Measurements from ENCODE around the gene ARHGAP15. TPM values are rescaled to one million over a fixed set of nuclear protein-coding genes. Genes with fewer than 3 reads are reported as not detected.

Gene ARHGAP15
- total and polyA plus RNA-seq, 4 experiments from 2014 or later, result 218 to 524 (median 365) TPM

DNA sequence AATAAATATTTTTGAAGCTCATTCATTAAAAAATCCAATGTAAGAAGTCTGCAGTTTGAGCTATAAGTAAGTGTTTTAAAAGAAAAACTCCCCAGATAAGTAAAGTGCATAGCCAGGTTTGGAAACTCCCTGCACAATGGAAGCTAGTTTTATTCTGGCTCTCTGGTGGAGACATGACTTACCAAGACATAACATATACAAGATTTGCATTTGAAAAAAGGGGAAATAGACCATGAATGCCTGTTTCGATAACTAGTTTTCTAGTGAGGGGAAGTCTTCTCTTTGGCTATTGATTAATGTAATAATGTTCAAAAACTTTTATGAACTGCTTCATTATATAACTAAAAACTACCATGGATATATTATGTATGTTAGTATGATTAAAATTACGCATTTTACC is 435.2 kb downstream of the ARHGAP15 start:
- Histone ChIP-seq H3K4me1 (ENCODE audit: insufficient read depth, low read length) (no peaks in the 10 kb centered on the region), H3K4me3 (ENCODE audit: low read length in 2 of 2) (no peak overlapping the region), H3K9me3 (ENCODE audit: control insufficient read depth in 1 of 2, low read length in 2 of 2) (no peaks in the 10 kb centered on the region), H3K27ac (ENCODE audit: low read depth, low read length) (no peak overlapping the region), H3K36me3 (ENCODE audit: insufficient read depth, low read length) (peaks cover 26% of the 10 kb centered on the region), H3K27me3 (ENCODE audit: insufficient read depth, low read length) (no peaks in the 10 kb centered on the region)
- ChIA-PET CTCF (ENCODE audit: partially characterized antibody) (interaction anchor here (1.2 kb wide), 1 partner anchor 12 kb away, joined by 3 read pairs; no protein-coding TSS in a partner anchor), POLR2A (ENCODE audit: partially characterized antibody) (no interaction called here)
- no peak for DNase-seq
- Mint-ChIP-seq H3K4me3 (no peak overlapping the region), H3K36me3 (peaks cover 72 to 80% of the 10 kb centered on the region in 2 donors), H3K9me3 (peaks cover 0 to 3% (median 1%) of the 10 kb centered on the region in 8 donors), H3K27ac (no peak overlapping the region), H3K27me3 (no peaks in the 10 kb centered on the region), H3K4me1 (peaks cover 7 to 22% (median 12%) of the 10 kb centered on the region in 4 donors)
- intact Hi-C loops (cut with micrococcal nuclease), result no loop called here

DNA sequence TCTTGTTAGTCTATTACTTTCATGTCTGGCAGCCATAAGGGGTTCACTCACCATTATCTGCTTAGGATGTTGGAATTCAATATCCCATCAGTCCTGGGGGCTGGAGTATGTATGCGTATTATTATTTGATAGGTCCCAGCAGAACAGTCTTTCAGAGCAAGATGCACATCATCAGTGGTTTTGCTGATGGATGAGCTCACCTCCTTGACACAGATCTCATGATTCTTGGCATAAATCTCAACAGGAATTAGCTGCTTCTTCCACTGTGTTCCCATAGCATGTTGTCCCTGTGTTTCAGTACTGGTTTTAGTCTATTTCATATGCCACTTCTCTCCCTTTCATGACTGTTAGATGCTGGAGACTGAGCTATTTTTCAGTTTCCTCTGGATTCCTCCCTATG is 442.5 kb downstream of the ARHGAP15 start:
- H3K36me3 ChIP-seq (ENCODE audit: insufficient read depth, low read length), result peaks cover 5% of the 10 kb centered on the region
- no peaks in the 10 kb centered on the region for H3K27me3 ChIP-seq (ENCODE audit: insufficient read depth, low read length)
- CTCF ChIA-PET (ENCODE audit: partially characterized antibody), result no interaction called here
- Mint-ChIP-seq H3K4me3 (peak overlapping the region in 1 of 8 donors; percentile 17), H3K27ac (peak overlapping the region; percentile 5 to 81 (median 48)), H3K4me1 (peaks cover 24 to 42% (median 31%) of the 10 kb centered on the region in 4 donors), H3K9me3 (peaks cover 0 to 3% (median 1%) of the 10 kb centered on the region in 8 donors), H3K27me3 (no peaks in the 10 kb centered on the region), H3K36me3 (peaks cover 63 to 78% of the 10 kb centered on the region in 2 donors)
- no peaks in the 10 kb centered on the region for H3K4me1 ChIP-seq (ENCODE audit: insufficient read depth, low read length)
- H3K27ac ChIP-seq (ENCODE audit: low read depth, low read length), result no peak overlapping the region
- intact Hi-C loops (cut with micrococcal nuclease), result no loop called here
- no peak overlapping the region for H3K4me3 ChIP-seq (ENCODE audit: low read length in 2 of 2)
- no peaks in the 10 kb centered on the region for H3K9me3 ChIP-seq (ENCODE audit: control insufficient read depth in 1 of 2, low read length in 2 of 2)
- POLR2A ChIA-PET (ENCODE audit: partially characterized antibody), result interaction anchor here (1.5 kb wide), 1 partner anchor 16 kb away, joined by 3 read pairs; no protein-coding TSS in a partner anchor
- DNase-seq, result no peak

DNA sequence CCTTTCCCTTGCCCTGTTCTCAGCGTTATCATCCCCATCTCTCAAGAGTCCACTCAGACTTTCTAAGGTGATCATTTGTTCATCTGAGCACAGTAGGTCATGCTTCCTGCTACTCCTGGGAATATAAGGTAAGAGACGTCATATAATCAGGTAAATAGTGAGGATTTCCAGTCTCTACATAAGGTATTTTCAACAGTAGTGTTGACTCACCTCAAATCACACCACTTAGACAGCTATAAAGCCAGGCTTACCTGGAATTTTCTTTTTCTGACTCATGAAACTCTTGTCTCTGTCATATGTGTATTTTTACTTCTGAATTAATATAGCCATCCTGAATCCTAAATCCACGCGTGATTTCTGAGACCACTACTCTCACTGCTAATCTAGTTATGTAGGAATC is 443.2 kb downstream of the ARHGAP15 start:
- Mint-ChIP-seq H3K27ac (peak overlapping the region in 3 of 7 donors; percentile 1 to 81 (median 43)), H3K36me3 (peaks cover 61 to 76% of the 10 kb centered on the region in 2 donors)
- CTCF ChIA-PET (ENCODE audit: partially characterized antibody), result no interaction called here

DNA sequence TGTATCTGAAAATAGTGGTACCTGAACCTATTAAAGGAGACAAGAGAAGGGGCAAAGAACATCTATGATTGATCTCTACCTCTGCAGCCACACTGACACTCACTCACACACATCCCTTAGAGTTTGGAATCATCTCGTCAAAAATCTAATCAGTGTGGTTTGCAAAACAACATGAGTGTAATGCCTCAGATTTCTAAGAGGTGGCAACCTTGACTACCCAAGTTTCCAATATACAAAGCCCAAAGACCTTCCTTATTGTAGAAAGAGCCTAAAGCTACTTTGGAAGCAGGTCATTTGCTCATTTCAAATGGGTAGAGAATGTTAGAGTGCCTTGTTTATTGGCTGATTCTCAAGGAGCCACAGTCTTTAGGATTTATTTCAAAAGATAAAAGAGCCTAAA is 444.9 kb downstream of the ARHGAP15 start:
- H3K9me3 Mint-ChIP-seq, result peaks cover 0 to 2% (median 0%) of the 10 kb centered on the region in 8 donors

More for the DNA sequence above, 443.2 kb downstream of the ARHGAP15 start:
- H3K27me3 Mint-ChIP-seq, result no peaks in the 10 kb centered on the region
- H3K36me3 ChIP-seq (ENCODE audit: insufficient read depth, low read length), result peaks cover under 1% of the 10 kb centered on the region
- no peak overlapping the region for H3K4me3 ChIP-seq (ENCODE audit: low read length in 2 of 2)
- no peak overlapping the region for H3K4me3 Mint-ChIP-seq
- no peaks in the 10 kb centered on the region for H3K27me3 ChIP-seq (ENCODE audit: insufficient read depth, low read length)
- H3K4me1 ChIP-seq (ENCODE audit: insufficient read depth, low read length), result peaks cover under 1% of the 10 kb centered on the region
- H3K9me3 Mint-ChIP-seq, result peaks cover 0 to 3% (median 0%) of the 10 kb centered on the region in 8 donors
- POLR2A ChIA-PET (ENCODE audit: partially characterized antibody), result interaction anchor here (1.5 kb wide), 1 partner anchor 16 kb away, joined by 3 read pairs; no protein-coding TSS in a partner anchor
- peaks cover 29 to 49% (median 34%) of the 10 kb centered on the region in 4 donors for H3K4me1 Mint-ChIP-seq
- intact Hi-C loops (cut with micrococcal nuclease), result no loop called here
- DNase-seq, result no peak
- no peak overlapping the region for H3K27ac ChIP-seq (ENCODE audit: low read depth, low read length)
- no peaks in the 10 kb centered on the region for H3K9me3 ChIP-seq (ENCODE audit: control insufficient read depth in 1 of 2, low read length in 2 of 2)

DNA sequence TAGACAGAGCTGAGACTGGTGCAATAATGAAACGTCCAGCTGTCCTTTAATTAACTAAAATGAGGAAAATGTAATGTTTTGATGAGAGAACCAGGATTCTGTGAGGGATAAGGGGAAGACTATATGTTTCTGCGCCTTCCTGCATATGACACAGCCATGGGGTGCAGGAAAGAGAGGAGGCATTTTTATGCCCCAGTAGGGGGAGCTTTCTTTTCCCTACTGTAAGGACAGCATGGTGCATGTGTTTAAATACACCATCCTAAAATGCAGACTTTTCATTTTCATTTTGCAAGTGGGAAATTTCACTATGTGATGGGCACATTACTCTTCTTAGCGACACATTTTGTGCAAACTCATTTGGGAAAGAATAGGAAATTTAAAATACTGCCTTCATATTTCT is 446.1 kb downstream of the ARHGAP15 start:
- ChIA-PET POLR2A (ENCODE audit: partially characterized antibody) (no interaction called here), CTCF (ENCODE audit: partially characterized antibody) (no interaction called here)
- H3K27ac Mint-ChIP-seq, result peak overlapping the region in 2 of 7 donors; percentile 11 to 70
- Histone ChIP-seq H3K4me3 (ENCODE audit: low read length in 2 of 2) (no peak overlapping the region), H3K27me3 (ENCODE audit: insufficient read depth, low read length) (no peaks in the 10 kb centered on the region), H3K9me3 (ENCODE audit: control insufficient read depth in 1 of 2, low read length in 2 of 2) (no peaks in the 10 kb centered on the region), H3K27ac (ENCODE audit: low read depth, low read length) (no peak overlapping the region), H3K36me3 (ENCODE audit: insufficient read depth, low read length) (peaks cover 4% of the 10 kb centered on the region), H3K4me1 (ENCODE audit: insufficient read depth, low read length) (peaks cover 4% of the 10 kb centered on the region)
- no peak for DNase-seq
- H3K9me3 Mint-ChIP-seq, result no peaks in the 10 kb centered on the region
- peak overlapping the region in 1 of 8 donors; percentile 27 for H3K4me3 Mint-ChIP-seq
- H3K36me3 Mint-ChIP-seq, result peaks cover 51 to 62% of the 10 kb centered on the region in 2 donors
- no peaks in the 10 kb centered on the region for H3K27me3 Mint-ChIP-seq
- intact Hi-C loops (cut with micrococcal nuclease), result no loop called here
- H3K4me1 Mint-ChIP-seq, result peaks cover 29 to 47% (median 36%) of the 10 kb centered on the region in 4 donors

More for the DNA sequence above, 444.9 kb downstream of the ARHGAP15 start:
- Mint-ChIP-seq H3K4me1 (peaks cover 29 to 53% (median 36%) of the 10 kb centered on the region in 4 donors), H3K36me3 (peaks cover 51 to 65% of the 10 kb centered on the region in 2 donors), H3K27me3 (no peaks in the 10 kb centered on the region), H3K27ac (no peak overlapping the region), H3K4me3 (no peak overlapping the region)
- ChIA-PET POLR2A (ENCODE audit: partially characterized antibody) (no interaction called here), CTCF (ENCODE audit: partially characterized antibody) (interaction anchor here (0.6 kb wide), 1 partner anchor 12 kb away, joined by 3 read pairs; no protein-coding TSS in a partner anchor)
- peaks cover 4% of the 10 kb centered on the region for H3K36me3 ChIP-seq (ENCODE audit: insufficient read depth, low read length)
- no peaks in the 10 kb centered on the region for H3K27me3 ChIP-seq (ENCODE audit: insufficient read depth, low read length)
- intact Hi-C loops (cut with micrococcal nuclease), result no loop called here
- no peak overlapping the region for H3K4me3 ChIP-seq (ENCODE audit: low read length in 2 of 2)
- no peak for DNase-seq
- no peak overlapping the region for H3K27ac ChIP-seq (ENCODE audit: low read depth, low read length)
- peaks cover 4% of the 10 kb centered on the region for H3K4me1 ChIP-seq (ENCODE audit: insufficient read depth, low read length)
- H3K9me3 ChIP-seq (ENCODE audit: control insufficient read depth in 1 of 2, low read length in 2 of 2), result no peaks in the 10 kb centered on the region

DNA sequence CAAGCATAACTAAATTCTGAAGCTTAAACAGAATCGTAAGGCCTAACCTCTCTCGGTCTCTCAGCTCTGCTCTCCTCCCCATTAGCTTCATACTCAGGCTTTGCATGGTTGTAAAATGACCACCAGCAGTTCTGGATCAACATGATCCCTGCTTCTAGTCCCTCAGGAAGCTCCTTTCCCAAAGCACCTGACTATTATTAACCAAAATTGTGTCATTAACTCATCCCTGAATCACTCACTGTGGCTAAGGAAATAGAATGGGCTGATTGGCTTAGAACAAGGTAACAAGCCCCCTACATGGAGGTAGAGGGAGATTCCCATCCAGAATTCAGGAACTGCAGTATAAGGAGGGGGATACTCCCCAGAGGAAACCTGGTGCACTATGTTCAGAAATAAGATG is 448.3 kb downstream of the ARHGAP15 start:
- H3K27ac Mint-ChIP-seq, result peak overlapping the region in 2 of 7 donors; percentile 30 to 43
- peaks cover 49 to 62% of the 10 kb centered on the region in 2 donors for H3K36me3 Mint-ChIP-seq
- peaks cover 31 to 54% (median 42%) of the 10 kb centered on the region in 4 donors for H3K4me1 Mint-ChIP-seq
- no peak overlapping the region for H3K27ac ChIP-seq (ENCODE audit: low read depth, low read length)
- peaks cover 8% of the 10 kb centered on the region for H3K4me1 ChIP-seq (ENCODE audit: insufficient read depth, low read length)
- intact Hi-C loops (cut with micrococcal nuclease), result no loop called here
- H3K36me3 ChIP-seq (ENCODE audit: insufficient read depth, low read length), result peaks cover 4% of the 10 kb centered on the region
- H3K4me3 ChIP-seq (ENCODE audit: low read length in 2 of 2), result no peak overlapping the region
- POLR2A ChIA-PET (ENCODE audit: partially characterized antibody), result no interaction called here
- DNase-seq, result no peak
- no peaks in the 10 kb centered on the region for H3K9me3 ChIP-seq (ENCODE audit: control insufficient read depth in 1 of 2, low read length in 2 of 2)
- H3K27me3 Mint-ChIP-seq, result no peaks in the 10 kb centered on the region
- no peak overlapping the region for H3K4me3 Mint-ChIP-seq
- CTCF ChIA-PET (ENCODE audit: partially characterized antibody), result no interaction called here
- H3K27me3 ChIP-seq (ENCODE audit: insufficient read depth, low read length), result no peaks in the 10 kb centered on the region
- no peaks in the 10 kb centered on the region for H3K9me3 Mint-ChIP-seq

DNA sequence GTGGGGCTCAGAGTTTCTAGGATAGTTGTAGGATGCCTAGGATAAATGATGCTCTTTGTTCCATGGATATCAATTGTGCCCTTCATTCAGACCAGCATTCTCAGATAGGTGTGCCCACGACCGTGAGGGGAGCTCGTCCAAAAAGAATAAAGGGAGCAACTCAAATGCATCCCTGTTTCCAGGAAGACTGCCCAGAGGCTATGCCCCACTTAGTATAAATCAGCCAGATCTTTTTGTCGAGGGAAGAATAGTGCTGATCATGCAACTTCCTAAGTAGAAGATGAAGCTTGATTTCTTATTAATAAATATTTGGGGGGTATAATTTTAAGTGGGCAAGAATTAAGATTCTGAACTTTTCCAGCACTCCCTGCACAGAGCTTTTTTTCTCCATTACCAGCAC is 450.2 kb downstream of the ARHGAP15 start:
- no peaks in the 10 kb centered on the region for H3K27me3 Mint-ChIP-seq
- intact Hi-C loops (cut with micrococcal nuclease), result no loop called here
- peaks cover 60 to 69% of the 10 kb centered on the region in 2 donors for H3K36me3 Mint-ChIP-seq
- H3K27ac Mint-ChIP-seq, result no peak overlapping the region
- Histone ChIP-seq H3K4me3 (ENCODE audit: low read length in 2 of 2) (no peak overlapping the region), H3K27me3 (ENCODE audit: insufficient read depth, low read length) (no peaks in the 10 kb centered on the region), H3K4me1 (ENCODE audit: insufficient read depth, low read length) (peaks cover 8% of the 10 kb centered on the region), H3K36me3 (ENCODE audit: insufficient read depth, low read length) (peaks cover 4% of the 10 kb centered on the region), H3K27ac (ENCODE audit: low read depth, low read length) (no peak overlapping the region), H3K9me3 (ENCODE audit: control insufficient read depth in 1 of 2, low read length in 2 of 2) (no peaks in the 10 kb centered on the region)
- peaks cover 0 to 5% (median 0%) of the 10 kb centered on the region in 8 donors for H3K9me3 Mint-ChIP-seq
- no peak overlapping the region for H3K4me3 Mint-ChIP-seq
- CTCF ChIA-PET (ENCODE audit: partially characterized antibody), result interaction anchor here (0.9 kb wide), 1 partner anchor 28 kb away, joined by 3 read pairs; no protein-coding TSS in a partner anchor
- H3K4me1 Mint-ChIP-seq, result peaks cover 28 to 55% (median 49%) of the 10 kb centered on the region in 4 donors
- no peak for DNase-seq
- POLR2A ChIA-PET (ENCODE audit: partially characterized antibody), result no interaction called here

Measured in CD4-positive, alpha-beta memory T cell (primary cell).